ENCODE results near the gene APBA2. TPM values are rescaled to one million over a fixed set of nuclear protein-coding genes. Genes with fewer than 3 reads are reported as not detected.
"Not testable (repeated sequence)": the region's sequence is repeated elsewhere in the genome, so short reads cannot be mapped to it uniquely, and the experiment has no call there.

Gene APBA2
- total RNA-seq (under 1 TPM in 2 of 4 donors, not detected in 2; 0.19 to 0.36 TPM), polyA plus RNA-seq (under 1 TPM; 0.06 to 0.08 (median 0.08) TPM)
- long read RNA-seq, donor 1, result 0 reads
- long read RNA-seq, donor 2, result 0 reads

DNA sequence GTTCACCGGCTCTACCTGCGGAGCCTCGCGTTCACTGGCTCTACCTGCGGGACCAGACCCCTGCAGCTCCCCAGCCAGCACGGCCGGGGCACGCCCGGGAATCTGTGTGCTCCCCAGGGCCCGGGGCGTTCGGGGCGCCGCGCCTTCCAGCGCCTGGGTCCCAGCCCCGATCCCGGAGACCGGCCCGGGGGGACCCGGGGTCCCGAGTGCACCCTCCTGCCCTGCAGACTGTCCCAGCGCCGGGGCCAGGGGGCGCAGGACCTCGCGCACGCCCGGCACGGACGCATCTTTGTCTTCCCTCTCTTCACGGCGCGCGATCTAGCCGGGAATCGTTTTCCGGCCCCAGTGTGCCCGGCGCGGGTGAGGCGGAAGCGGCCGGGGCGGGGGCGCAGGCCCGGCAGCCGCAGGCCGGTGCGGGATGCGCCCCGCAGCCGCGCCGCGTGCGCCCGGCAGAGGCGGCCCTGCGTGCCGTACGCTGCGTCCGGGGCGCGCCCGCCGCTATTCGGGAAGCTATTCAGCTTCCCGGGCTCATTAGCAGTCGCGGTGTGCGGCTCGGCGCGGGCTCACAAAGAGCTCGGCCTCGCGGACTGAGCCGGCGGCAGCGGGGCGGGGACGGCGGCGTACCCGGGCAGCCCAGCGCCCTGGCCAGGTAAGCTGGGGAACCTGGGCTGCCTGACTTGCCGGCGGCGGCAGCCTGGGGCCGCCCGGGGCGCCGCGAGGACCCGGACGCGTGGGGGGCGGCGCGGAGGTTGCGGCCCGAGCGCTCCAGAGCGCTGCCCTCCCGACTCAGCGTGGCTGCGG is at the start of gene APBA2:
TSS of gene APBA2 (plus strand) at position 345 of the 801 bp plus-strand sequence. CDS start 167,911 bp downstream, outside the sequence.
- Histone ChIP-seq H3K27ac (no peak within 1 kb of the TSS), H3K4me1 (no peaks in the 10 kb centered on the region), H3K27me3 (ENCODE audit: insufficient read depth in 3 of 3, low read length in 2 of 3) (peaks cover 3 to 31% (median 14%) of the 10 kb centered on the region in 3 donors), H3K9me3 (no peaks in the 10 kb centered on the region), H3K36me3 (ENCODE audit: insufficient read depth in 1 of 2, low read depth in 1 of 2) (no peaks in the 10 kb centered on the region), H3K4me3 (peak within 1 kb of the TSS; percentile 55)
- TF ChIP-seq, protein P1, sequence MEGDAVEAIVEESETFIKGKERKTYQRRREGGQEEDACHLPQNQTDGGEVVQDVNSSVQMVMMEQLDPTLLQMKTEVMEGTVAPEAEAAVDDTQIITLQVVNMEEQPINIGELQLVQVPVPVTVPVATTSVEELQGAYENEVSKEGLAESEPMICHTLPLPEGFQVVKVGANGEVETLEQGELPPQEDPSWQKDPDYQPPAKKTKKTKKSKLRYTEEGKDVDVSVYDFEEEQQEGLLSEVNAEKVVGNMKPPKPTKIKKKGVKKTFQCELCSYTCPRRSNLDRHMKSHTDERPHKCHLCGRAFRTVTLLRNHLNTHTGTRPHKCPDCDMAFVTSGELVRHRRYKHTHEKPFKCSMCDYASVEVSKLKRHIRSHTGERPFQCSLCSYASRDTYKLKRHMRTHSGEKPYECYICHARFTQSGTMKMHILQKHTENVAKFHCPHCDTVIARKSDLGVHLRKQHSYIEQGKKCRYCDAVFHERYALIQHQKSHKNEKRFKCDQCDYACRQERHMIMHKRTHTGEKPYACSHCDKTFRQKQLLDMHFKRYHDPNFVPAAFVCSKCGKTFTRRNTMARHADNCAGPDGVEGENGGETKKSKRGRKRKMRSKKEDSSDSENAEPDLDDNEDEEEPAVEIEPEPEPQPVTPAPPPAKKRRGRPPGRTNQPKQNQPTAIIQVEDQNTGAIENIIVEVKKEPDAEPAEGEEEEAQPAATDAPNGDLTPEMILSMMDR (IDR thresholded peaks at IDR 0.05), result no peak
- intact Hi-C loops (cut with DNase I), result no loop called here
- DNase-seq, result no peak
- peak in 1 of 4 donors; percentile 19 for ATAC-seq
- 1% methylated on average over 25 to 109 of the region's 109 CpGs for WGBS, 3 donors

- H3K36me3 ChIP-seq (ENCODE audit: insufficient read depth in 1 of 2, low read depth in 1 of 2); H3K27me3 ChIP-seq (ENCODE audit: insufficient read depth in 3 of 3, low read length in 2 of 3); H3K9me3 ChIP-seq; ATAC-seq; H3K4me3 ChIP-seq; intact Hi-C loops (cut with DNase I); H3K27ac ChIP-seq; DNase-seq; H3K4me1 ChIP-seq: not testable (repeated sequence)
- WGBS, 3 donors, result 30 to 59% (median 50%) methylated on average over 3 to 7 of the region's 9 CpGs
These were observed 45.5 kb upstream of the APBA2 start for GRCh38 chr15:28840285-28840684.

DNA sequence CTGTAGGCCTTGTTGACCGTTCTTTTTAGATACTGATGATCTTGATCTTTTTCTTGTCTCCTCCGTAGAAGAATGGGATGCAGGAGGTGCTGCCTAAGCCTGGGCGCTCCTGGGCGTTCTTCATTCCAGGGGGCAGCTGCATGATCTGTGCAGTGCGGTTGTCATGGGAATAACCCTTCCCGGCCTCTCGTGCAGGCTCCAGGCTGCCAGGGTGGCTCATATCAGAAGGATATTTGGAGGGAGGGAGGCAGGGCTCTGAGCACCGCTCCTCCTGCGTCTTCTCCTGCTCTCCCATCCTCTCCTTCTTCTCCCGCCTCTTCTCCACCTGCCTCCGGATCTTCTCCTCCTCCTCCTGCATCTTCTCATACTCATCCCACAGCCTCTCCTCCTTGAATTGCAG is 43.6 kb upstream of the APBA2 start:
- H3K9me3 ChIP-seq; H3K27ac ChIP-seq; ATAC-seq; H3K36me3 ChIP-seq (ENCODE audit: insufficient read depth in 1 of 2, low read depth in 1 of 2); H3K4me1 ChIP-seq; H3K4me3 ChIP-seq; DNase-seq; intact Hi-C loops (cut with DNase I); H3K27me3 ChIP-seq (ENCODE audit: insufficient read depth in 3 of 3, low read length in 2 of 3): not testable (repeated sequence)
- 71 to 74% (median 74%) methylated on average over 11 of the region's 11 CpGs for WGBS, 3 donors

- ATAC-seq; H3K27me3 ChIP-seq (ENCODE audit: insufficient read depth in 3 of 3, low read length in 2 of 3); H3K4me3 ChIP-seq; H3K36me3 ChIP-seq (ENCODE audit: insufficient read depth in 1 of 2, low read depth in 1 of 2); H3K27ac ChIP-seq; H3K4me1 ChIP-seq; DNase-seq; H3K9me3 ChIP-seq; intact Hi-C loops (cut with DNase I): not testable (repeated sequence)
- WGBS, 3 donors, result 91 to 94% (median 93%) methylated on average over 10 to 12 of the region's 12 CpGs
These were observed 42.3 kb upstream of the APBA2 start for GRCh38 chr15:28843520-28843919.

DNA sequence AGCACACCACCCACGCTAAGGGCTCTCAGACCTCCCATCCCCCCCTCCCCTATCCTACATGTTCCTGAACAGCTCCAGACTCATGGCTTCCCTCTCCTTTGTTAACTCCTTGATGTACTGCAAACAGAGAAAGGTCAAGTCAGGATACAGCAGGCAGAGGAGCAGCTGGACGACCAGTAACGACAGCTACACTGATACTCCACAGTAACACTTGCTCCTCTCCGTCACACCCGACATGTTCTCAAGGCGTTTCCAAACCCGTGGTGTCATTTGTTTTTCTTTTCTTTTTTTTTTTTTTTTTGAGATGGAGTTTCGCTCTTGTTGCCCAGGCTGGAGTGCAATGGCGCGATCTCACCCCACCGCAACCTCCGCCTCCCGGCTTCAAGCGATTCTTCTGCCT is 41.6 kb upstream of the APBA2 start:
- H3K27ac ChIP-seq; ATAC-seq; H3K9me3 ChIP-seq; H3K4me1 ChIP-seq; H3K36me3 ChIP-seq (ENCODE audit: insufficient read depth in 1 of 2, low read depth in 1 of 2); H3K27me3 ChIP-seq (ENCODE audit: insufficient read depth in 3 of 3, low read length in 2 of 3); DNase-seq; H3K4me3 ChIP-seq; intact Hi-C loops (cut with DNase I): not testable (repeated sequence)
- WGBS, 3 donors, result 38 to 50% (median 39%) methylated on average over 1 to 8 of the region's 14 CpGs

GRCh38 chr15:28847247-28847646 is 38.5 kb upstream of the APBA2 start:
- ATAC-seq; H3K4me1 ChIP-seq; H3K27me3 ChIP-seq (ENCODE audit: insufficient read depth in 3 of 3, low read length in 2 of 3); DNase-seq; H3K36me3 ChIP-seq (ENCODE audit: insufficient read depth in 1 of 2, low read depth in 1 of 2); H3K9me3 ChIP-seq; H3K27ac ChIP-seq; intact Hi-C loops (cut with DNase I); H3K4me3 ChIP-seq: not testable (repeated sequence)
- WGBS, 3 donors, result 60 to 77% (median 73%) methylated on average over 3 to 5 of the region's 5 CpGs

DNA sequence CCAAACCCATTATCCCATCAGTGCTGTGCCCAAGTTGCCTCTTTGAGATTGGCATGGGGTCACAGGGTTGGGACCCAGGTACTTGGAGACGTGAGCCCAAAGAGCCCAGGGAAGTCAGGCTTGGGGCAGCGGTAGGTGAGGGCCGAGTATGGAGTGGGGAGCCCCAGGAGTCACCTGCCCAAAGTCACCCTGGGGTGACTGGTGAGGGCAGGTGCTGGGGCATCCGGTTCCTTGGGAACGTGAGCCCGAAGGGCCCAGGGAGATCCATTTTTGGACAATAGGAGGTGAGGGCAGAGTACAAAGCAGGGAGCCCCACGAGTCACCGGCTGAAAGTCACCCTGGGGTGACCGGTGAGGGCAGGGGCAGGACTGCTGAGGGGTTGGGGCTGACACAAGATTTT is 37.8 kb upstream of the APBA2 start:
- H3K27ac ChIP-seq; H3K4me3 ChIP-seq; H3K36me3 ChIP-seq (ENCODE audit: insufficient read depth in 1 of 2, low read depth in 1 of 2); H3K27me3 ChIP-seq (ENCODE audit: insufficient read depth in 3 of 3, low read length in 2 of 3); DNase-seq; H3K9me3 ChIP-seq; ATAC-seq; intact Hi-C loops (cut with DNase I); H3K4me1 ChIP-seq: not testable (repeated sequence)
- 88 to 97% (median 93%) methylated on average over 7 to 9 of the region's 9 CpGs for WGBS, 3 donors

- H3K27me3 ChIP-seq (ENCODE audit: insufficient read depth in 3 of 3, low read length in 2 of 3); H3K9me3 ChIP-seq; DNase-seq; ATAC-seq; H3K4me1 ChIP-seq; H3K27ac ChIP-seq; intact Hi-C loops (cut with DNase I); H3K36me3 ChIP-seq (ENCODE audit: insufficient read depth in 1 of 2, low read depth in 1 of 2); H3K4me3 ChIP-seq: not testable (repeated sequence)
- WGBS, 3 donors, result 92 to 93% (median 93%) methylated on average over 13 of the region's 13 CpGs
These were observed 37.3 kb upstream of the APBA2 start, which contains the start of gene GOLGA6L7 for GRCh38 chr15:28848521-28848920. GOLGA6L7 (minus strand) TSS chr15:28848644; CDS start chr15:28848549, 95 bp downstream.

GRCh38 chr15:28849271-28849670 is 36.5 kb upstream of the APBA2 start:
- ATAC-seq; H3K9me3 ChIP-seq; DNase-seq; intact Hi-C loops (cut with DNase I); H3K4me3 ChIP-seq; H3K36me3 ChIP-seq (ENCODE audit: insufficient read depth in 1 of 2, low read depth in 1 of 2); H3K27ac ChIP-seq; H3K4me1 ChIP-seq; H3K27me3 ChIP-seq (ENCODE audit: insufficient read depth in 3 of 3, low read length in 2 of 3): not testable (repeated sequence)
- WGBS, 3 donors, result 80 to 95% (median 94%) methylated on average over 1 to 12 of the region's 17 CpGs

DNA sequence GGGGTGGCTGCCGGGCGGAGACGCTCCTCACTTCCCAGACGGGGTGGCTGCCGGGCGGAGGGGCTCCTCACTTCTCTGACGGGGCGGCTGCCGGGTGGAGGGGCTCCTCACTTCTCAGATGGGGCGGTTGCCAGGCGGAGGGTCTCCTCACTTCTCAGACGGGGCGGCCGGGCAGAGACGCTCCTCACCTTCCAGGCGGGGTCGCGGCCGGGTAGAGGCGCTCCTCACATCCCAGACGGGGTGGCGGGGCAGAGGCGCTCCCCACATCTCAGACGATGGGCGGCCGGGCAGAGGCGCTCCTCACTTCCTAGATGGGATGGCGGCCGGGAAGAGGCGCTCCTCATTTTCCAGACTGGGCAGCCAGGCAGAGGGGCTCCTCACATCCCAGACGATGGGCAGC is 36.0 kb upstream of the APBA2 start:
- H3K9me3 ChIP-seq; ATAC-seq; H3K27ac ChIP-seq; DNase-seq; H3K36me3 ChIP-seq (ENCODE audit: insufficient read depth in 1 of 2, low read depth in 1 of 2); H3K4me3 ChIP-seq; intact Hi-C loops (cut with DNase I); H3K4me1 ChIP-seq; H3K27me3 ChIP-seq (ENCODE audit: insufficient read depth in 3 of 3, low read length in 2 of 3): not testable (repeated sequence)
- WGBS, 3 donors, result 78 to 94% (median 94%) methylated on average over 5 to 31 of the region's 31 CpGs

Data from psoas muscle (tissue), 8 donors.